ENCODE data around the gene EPN3. TPM values are rescaled to one million over a fixed set of nuclear protein-coding genes. Genes with fewer than 3 reads are reported as not detected.

The EPN3 gene
- total RNA-seq, 4 donors from 2014 or later = not detected

DNA sequence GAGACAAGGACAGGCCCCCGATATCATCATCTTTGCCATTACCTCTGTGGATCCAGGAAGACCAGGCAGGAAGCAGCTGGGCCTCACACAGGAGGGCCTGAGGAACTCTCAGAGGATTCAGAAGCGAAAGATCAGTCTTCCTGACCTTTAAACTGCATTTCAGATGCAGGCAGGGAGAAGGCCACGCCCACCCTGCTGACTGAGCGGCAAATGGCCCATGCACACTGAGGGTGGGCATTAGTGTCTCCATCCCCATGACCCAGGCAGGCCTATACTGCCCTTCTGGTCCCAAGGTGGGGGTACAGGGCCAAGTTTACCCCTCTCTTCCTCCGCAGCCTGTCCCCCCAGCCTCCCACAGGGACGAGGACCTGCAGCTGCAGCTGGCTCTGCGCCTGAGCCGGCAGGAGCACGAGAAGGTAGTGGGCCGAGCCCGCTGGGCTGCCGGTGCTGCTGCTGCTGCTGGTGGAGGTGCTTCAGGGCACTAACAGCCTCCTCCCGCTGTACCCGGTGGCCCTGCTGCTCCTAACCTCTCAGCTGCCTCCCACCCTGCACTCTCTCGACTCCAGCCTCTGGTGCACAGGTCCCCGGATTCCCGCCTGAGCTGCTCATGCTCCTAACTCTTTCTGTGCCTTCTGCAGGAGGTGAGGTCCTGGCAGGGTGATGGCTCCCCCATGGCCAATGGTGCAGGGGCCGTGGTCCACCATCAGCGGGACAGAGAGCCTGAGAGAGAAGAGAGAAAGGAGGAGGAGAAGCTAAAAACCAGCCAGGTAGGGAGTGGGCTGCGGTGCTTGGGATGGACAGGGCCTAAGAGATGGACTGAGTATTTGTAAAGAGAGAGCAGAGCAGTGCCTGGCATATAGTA lies 6.2 kb downstream of the EPN3 start:
- Histone ChIP-seq H3K9me3 (no peaks in the 10 kb centered on the region), H3K27ac (replicated peaks in 1 of 4) (no peak overlapping the region), H3K27me3 (peaks cover 0 to 13% (median 5%) of the 10 kb centered on the region in 4 donors), H3K36me3 (peaks cover 0 to 19% (median 0%) of the 10 kb centered on the region in 4 donors), H3K4me3 (no peak overlapping the region), H3K4me1 (peaks cover 17 to 30% (median 26%) of the 10 kb centered on the region in 4 donors)
- TF ChIP-seq POLR2A (IDR thresholded peaks at IDR 0.05; ENCODE audit: low read depth) (no peak), POLR2AphosphoS5 (IDR thresholded peaks at IDR 0.05) (no peak), EP300 (IDR thresholded peaks at IDR 0.05) (no peak)
- TF ChIP-seq, protein P1, sequence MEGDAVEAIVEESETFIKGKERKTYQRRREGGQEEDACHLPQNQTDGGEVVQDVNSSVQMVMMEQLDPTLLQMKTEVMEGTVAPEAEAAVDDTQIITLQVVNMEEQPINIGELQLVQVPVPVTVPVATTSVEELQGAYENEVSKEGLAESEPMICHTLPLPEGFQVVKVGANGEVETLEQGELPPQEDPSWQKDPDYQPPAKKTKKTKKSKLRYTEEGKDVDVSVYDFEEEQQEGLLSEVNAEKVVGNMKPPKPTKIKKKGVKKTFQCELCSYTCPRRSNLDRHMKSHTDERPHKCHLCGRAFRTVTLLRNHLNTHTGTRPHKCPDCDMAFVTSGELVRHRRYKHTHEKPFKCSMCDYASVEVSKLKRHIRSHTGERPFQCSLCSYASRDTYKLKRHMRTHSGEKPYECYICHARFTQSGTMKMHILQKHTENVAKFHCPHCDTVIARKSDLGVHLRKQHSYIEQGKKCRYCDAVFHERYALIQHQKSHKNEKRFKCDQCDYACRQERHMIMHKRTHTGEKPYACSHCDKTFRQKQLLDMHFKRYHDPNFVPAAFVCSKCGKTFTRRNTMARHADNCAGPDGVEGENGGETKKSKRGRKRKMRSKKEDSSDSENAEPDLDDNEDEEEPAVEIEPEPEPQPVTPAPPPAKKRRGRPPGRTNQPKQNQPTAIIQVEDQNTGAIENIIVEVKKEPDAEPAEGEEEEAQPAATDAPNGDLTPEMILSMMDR (IDR thresholded peaks at IDR 0.05) = no peak
- intact Hi-C loops (cut with DNase I) = no loop called here
- 83% methylated on average over 11 of the region's 20 CpGs for WGBS
- no peak for DNase-seq (ENCODE audit: extremely low spot score)

DNA sequence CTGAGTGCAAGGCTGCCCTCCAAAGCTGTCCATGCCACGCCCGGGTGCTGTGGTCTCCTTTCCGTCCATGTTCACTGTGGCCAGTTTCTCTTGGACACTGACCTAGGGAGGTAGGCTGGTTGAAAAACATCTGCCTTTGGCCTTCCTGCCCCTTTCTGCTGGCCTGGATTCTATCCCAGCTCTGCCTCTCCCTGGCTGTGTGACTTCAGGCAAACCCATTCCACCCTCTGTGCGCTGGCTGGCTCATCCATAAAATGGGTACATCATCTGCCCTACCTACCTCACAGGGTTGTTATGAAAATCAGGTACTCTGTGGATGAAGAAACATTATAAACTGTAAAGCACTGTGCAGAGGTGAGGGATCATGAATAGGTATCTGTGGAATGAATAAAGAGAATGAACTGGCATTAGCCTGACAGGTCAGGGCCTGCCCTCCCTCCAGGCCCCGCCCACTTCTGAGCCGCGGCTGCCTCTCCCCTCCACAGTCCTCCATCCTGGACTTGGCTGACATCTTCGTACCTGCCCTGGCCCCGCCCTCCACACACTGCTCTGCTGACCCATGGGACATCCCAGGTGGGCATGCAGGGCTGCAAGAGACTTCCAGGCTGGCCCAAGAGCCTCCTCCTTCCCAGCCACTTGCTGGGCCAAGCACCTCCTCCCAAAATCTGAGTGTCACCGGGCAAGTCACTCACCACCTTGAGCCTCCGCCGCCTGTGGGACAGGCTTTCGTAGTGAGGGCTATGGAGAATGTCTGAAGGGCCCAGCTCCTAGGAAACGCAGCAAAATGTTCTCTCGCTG lies 7.4 kb downstream of the EPN3 start:
- peaks cover 0 to 2% (median 0%) of the 10 kb centered on the region in 4 donors for H3K27me3 ChIP-seq
- no peak overlapping the region for H3K4me3 ChIP-seq
- no peak for DNase-seq (ENCODE audit: extremely low spot score)
- H3K27ac ChIP-seq (replicated peaks in 1 of 4) = no peak overlapping the region
- peaks cover 0 to 19% (median 0%) of the 10 kb centered on the region in 4 donors for H3K36me3 ChIP-seq
- H3K9me3 ChIP-seq = no peaks in the 10 kb centered on the region
- TF ChIP-seq POLR2AphosphoS5 (IDR thresholded peaks at IDR 0.05) (no peak), EP300 (IDR thresholded peaks at IDR 0.05) (no peak), POLR2A (IDR thresholded peaks at IDR 0.05; ENCODE audit: low read depth) (no peak)
- TF ChIP-seq, protein P1 (IDR thresholded peaks at IDR 0.05) = no peak
- intact Hi-C loops (cut with DNase I) = loop anchor here (10.0 kb wide), 1 partner anchor 415 kb away; no protein-coding TSS in a partner anchor
- WGBS = 82% methylated on average over 12 of the region's 15 CpGs
- H3K4me1 ChIP-seq = peaks cover 17 to 25% (median 19%) of the 10 kb centered on the region in 4 donors

DNA sequence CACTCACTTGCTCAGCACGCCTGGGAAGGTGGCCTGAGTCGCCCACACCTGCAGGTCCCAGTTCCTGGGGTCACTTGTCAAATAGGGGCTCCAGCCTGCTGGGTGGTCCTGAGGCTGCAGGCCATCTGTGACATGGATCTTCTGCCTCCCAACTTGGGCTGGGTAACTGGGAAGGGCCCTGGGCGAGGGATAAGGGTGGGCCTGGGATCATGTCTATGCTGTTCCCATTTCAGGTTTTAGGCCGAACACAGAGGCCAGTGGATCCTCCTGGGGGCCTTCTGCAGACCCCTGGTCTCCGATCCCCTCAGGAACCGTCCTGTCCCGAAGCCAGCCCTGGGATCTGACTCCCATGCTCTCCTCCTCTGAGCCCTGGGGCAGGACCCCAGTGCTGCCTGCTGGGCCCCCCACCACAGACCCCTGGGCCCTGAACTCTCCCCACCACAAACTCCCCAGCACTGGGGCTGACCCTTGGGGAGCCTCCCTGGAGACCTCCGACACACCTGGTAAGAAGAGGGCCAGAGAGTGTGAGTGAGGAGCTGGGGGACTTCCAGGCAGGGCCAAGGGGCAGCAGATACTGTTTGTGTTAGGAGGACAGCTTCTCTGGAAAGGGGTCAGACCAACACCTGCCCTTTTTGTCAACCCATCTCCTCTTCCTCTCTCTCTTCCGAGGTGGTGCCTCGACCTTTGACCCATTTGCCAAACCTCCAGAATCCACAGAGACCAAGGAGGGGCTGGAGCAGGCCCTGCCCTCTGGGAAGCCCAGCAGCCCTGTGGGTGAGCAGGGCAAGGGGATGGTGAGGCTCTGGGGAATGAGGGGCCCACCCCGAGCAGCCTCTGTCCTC lies 8.2 kb downstream of the EPN3 start:
- Histone ChIP-seq H3K4me1 (peaks cover 17 to 25% (median 19%) of the 10 kb centered on the region in 4 donors), H3K4me3 (no peak overlapping the region), H3K9me3 (no peaks in the 10 kb centered on the region), H3K27me3 (no peaks in the 10 kb centered on the region), H3K27ac (replicated peaks in 1 of 4) (peak overlapping the region in 2 of 4 donors; percentile 64 to 66), H3K36me3 (peaks cover 0 to 19% (median 0%) of the 10 kb centered on the region in 4 donors)
- DNase-seq (ENCODE audit: extremely low spot score) = no peak
- WGBS = 92% methylated on average over 6 of the region's 11 CpGs
- TF ChIP-seq EP300 (IDR thresholded peaks at IDR 0.05) = no peak
- TF ChIP-seq, protein P1 (IDR thresholded peaks at IDR 0.05) = no peak
- TF ChIP-seq POLR2A (IDR thresholded peaks at IDR 0.05; ENCODE audit: low read depth) = no peak
- no peak for TF ChIP-seq POLR2AphosphoS5 (IDR thresholded peaks at IDR 0.05)
- intact Hi-C loops (cut with DNase I) = loop anchor here (10.0 kb wide), 1 partner anchor 414 kb away; no protein-coding TSS in a partner anchor

DNA sequence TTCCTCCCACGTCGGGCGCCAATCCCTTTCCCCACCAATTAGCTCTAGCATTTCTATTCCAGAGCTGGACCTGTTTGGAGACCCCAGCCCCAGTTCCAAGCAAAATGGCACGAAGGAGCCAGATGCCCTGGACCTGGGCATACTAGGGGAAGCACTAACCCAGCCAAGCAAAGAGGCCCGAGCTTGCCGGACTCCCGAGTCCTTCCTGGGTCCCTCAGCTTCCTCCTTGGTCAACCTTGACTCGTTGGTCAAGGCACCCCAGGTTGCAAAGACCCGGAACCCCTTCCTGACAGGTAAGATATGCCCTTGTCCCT lies 8.8 kb downstream of the EPN3 start:
- intact Hi-C loops (cut with DNase I) = loop anchor here (10.0 kb wide), 1 partner anchor 413 kb away; no protein-coding TSS in a partner anchor

More for the DNA sequence above, 8.8 kb downstream of the EPN3 start:
- H3K9me3 ChIP-seq = no peaks in the 10 kb centered on the region
- H3K4me1 ChIP-seq = peaks cover 18 to 25% (median 21%) of the 10 kb centered on the region in 4 donors
- H3K27me3 ChIP-seq = no peaks in the 10 kb centered on the region
- DNase-seq (ENCODE audit: extremely low spot score) = no peak
- no peak for TF ChIP-seq POLR2A (IDR thresholded peaks at IDR 0.05; ENCODE audit: low read depth)
- TF ChIP-seq, protein P1 (IDR thresholded peaks at IDR 0.05) = no peak
- no peak for TF ChIP-seq POLR2AphosphoS5 (IDR thresholded peaks at IDR 0.05)
- no peak for TF ChIP-seq EP300 (IDR thresholded peaks at IDR 0.05)
- peak overlapping the region; percentile 64 to 78 (median 68) for H3K27ac ChIP-seq (replicated peaks in 1 of 4)
- H3K4me3 ChIP-seq = peak overlapping the region; percentile 60 to 77 (median 68)
- H3K36me3 ChIP-seq = peaks cover 0 to 19% (median 0%) of the 10 kb centered on the region in 4 donors
- 60% methylated on average over 8 of the region's 9 CpGs for WGBS
